ENCODE data around the gene CRP. TPM values are rescaled to one million over a fixed set of nuclear protein-coding genes. Genes with fewer than 3 reads are reported as not detected.

The CRP gene
- total and polyA plus RNA-seq, 2 of the 13 experiments (the other 11 are each of a cell fraction or from before 2014, with no cell fraction given): not detected

DNA sequence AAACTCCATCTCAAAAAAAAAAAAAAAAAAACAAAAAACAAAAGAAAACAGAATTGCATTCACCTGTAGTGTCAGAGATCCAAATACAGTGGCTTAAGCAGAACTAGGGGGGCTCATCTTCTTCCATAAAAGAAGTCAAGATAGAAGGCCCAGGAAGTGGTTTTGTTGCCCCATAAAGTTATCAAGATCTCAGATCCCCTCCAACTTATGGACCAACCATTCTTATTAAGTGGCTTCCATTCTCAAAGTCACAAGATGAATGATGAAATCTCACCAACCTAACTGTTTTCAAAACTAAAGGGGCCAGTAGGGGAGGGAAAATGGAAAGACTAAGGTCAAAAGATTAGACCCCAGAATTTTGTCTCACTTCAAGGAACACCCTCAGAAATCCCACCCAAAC is 36.2 kb upstream of the CRP start:
- Histone ChIP-seq H4K20me1 (ENCODE audit: insufficient read depth, low read length) (no peaks in the 10 kb centered on the region), H3K9me3 (ENCODE audit: low read length) (no peaks in the 10 kb centered on the region), H3K4me3 (replicated peaks in 1 of 3; ENCODE audit: insufficient read depth in 1 of 3, low read depth in 2 of 3, low read length in 3 of 3) (no peak overlapping the region), H3K27ac (ENCODE audit: extremely low read length, insufficient read depth, low read length) (no peak overlapping the region), H3K4me1 (ENCODE audit: insufficient read depth, low read length) (no peaks in the 10 kb centered on the region), H3K27me3 (ENCODE audit: control insufficient read depth in 1 of 2, insufficient read depth in 2 of 2, low read length in 2 of 2) (no peaks in the 10 kb centered on the region), H3K36me3 (replicated peaks in 1 of 2; ENCODE audit: control insufficient read depth in 1 of 2, insufficient read depth in 2 of 2, low read length in 2 of 2) (no peaks in the 10 kb centered on the region), H3K9ac (ENCODE audit: insufficient read depth, low read depth, low read length) (no peak overlapping the region), H3K4me2 (ENCODE audit: low read depth, low read length) (no peak overlapping the region), H2AFZ (ENCODE audit: low read length) (no peak overlapping the region), H3K79me2 (ENCODE audit: insufficient read depth, low read length) (no peaks in the 10 kb centered on the region)
- no peak for FAIRE-seq
- no peak for DNase-seq (ENCODE audit: low spot score)
- no peak for ATAC-seq
- CTCF ChIA-PET (ENCODE audit: low intra/inter-chr PET ratio, low total read pairs): no interaction called here
- POLR2A ChIA-PET: no interaction called here
- TF ChIP-seq MAFK (conservative IDR thresholded peaks at IDR 0.05 in 1 of 2, IDR thresholded peaks at IDR 0.05 in 1 of 2; ENCODE audit: low read length in 2 of 2) (no peak), ZSCAN21 (CRISPR knock-in tag; IDR thresholded peaks at IDR 0.05; ENCODE audit: borderline replicate concordance) (no peak), YY1 (IDR thresholded peaks at IDR 0.05; ENCODE audit: insufficient read depth, insufficient replicate concordance, low read depth, low read length) (no peak), PCBP2 (optimal IDR thresholded peaks at IDR 0.05; ENCODE audit: low read depth, low read length, poor library complexity, severe bottlenecking) (no peak), SAP130 (CRISPR knock-in tag; IDR thresholded peaks at IDR 0.05; ENCODE audit: low read depth) (no peak), TBL1XR1 (IDR thresholded peaks at IDR 0.05; ENCODE audit: borderline replicate concordance, low read length, partially characterized antibody) (no peak), ELF4 (CRISPR knock-in tag; IDR thresholded peaks at IDR 0.05; ENCODE audit: borderline replicate concordance) (no peak), ZNF570 (CRISPR knock-in tag; IDR thresholded peaks at IDR 0.05; ENCODE audit: borderline replicate concordance) (no peak), KLF11 (CRISPR knock-in tag; IDR thresholded peaks at IDR 0.05) (no peak), TSC22D2 (CRISPR knock-in tag; IDR thresholded peaks at IDR 0.05; ENCODE audit: borderline replicate concordance) (no peak), SNAI1 (CRISPR knock-in tag; IDR thresholded peaks at IDR 0.05; ENCODE audit: borderline replicate concordance) (no peak), RFXANK (CRISPR knock-in tag; IDR thresholded peaks at IDR 0.05) (no peak), HOXA9 (CRISPR knock-in tag; IDR thresholded peaks at IDR 0.05; ENCODE audit: borderline replicate concordance) (no peak), ZNF224 (CRISPR knock-in tag; IDR thresholded peaks at IDR 0.05) (no peak), ZNF788 (CRISPR knock-in tag; IDR thresholded peaks at IDR 0.05; ENCODE audit: borderline replicate concordance) (no peak), CHCHD3 (CRISPR knock-in tag; IDR thresholded peaks at IDR 0.05) (no peak), DR1 (CRISPR knock-in tag; IDR thresholded peaks at IDR 0.05) (no peak)
- TF ChIP-seq, protein P1, sequence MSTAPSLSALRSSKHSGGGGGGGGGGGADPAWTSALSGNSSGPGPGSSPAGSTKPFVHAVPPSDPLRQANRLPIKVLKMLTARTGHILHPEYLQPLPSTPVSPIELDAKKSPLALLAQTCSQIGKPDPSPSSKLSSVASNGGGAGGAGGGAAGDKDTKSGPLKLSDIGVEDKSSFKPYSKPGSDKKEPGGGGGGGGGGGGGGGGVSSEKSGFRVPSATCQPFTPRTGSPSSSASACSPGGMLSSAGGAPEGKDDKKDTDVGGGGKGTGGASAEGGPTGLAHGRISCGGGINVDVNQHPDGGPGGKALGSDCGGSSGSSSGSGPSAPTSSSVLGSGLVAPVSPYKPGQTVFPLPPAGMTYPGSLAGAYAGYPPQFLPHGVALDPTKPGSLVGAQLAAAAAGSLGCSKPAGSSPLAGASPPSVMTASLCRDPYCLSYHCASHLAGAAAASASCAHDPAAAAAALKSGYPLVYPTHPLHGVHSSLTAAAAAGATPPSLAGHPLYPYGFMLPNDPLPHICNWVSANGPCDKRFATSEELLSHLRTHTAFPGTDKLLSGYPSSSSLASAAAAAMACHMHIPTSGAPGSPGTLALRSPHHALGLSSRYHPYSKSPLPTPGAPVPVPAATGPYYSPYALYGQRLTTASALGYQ (CRISPR knock-in tag; IDR thresholded peaks at IDR 0.05): no peak
- TF ChIP-seq, protein P2, sequence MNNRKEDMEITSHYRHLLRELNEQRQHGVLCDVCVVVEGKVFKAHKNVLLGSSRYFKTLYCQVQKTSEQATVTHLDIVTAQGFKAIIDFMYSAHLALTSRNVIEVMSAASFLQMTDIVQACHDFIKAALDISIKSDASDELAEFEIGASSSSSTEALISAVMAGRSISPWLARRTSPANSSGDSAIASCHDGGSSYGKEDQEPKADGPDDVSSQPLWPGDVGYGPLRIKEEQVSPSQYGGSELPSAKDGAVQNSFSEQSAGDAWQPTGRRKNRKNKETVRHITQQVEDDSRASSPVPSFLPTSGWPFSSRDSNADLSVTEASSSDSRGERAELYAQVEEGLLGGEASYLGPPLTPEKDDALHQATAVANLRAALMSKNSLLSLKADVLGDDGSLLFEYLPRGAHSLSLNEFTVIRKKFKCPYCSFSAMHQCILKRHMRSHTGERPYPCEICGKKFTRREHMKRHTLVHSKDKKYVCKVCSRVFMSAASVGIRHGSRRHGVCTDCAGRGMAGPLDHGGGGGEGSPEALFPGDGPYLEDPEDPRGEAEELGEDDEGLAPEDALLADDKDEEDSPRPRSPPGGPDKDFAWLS (CRISPR knock-in tag; IDR thresholded peaks at IDR 0.05; ENCODE audit: borderline replicate concordance): no peak
- intact Hi-C loops (cut with micrococcal nuclease; ENCODE audit: unreplicated experiment): no loop called here
- in situ Hi-C loops (cut with HindIII; ENCODE audit: extremely low pct_ligation_motif_present, low pct_unique_long_range_greater_than_20kb): no loop called here
- BruUV-seq (replicated peaks): no TSS peak

Measured in HepG2 (cell line).